Esophagus squamous epithelium (tissue), 4 donors: ENCODE results near the gene FILIP1L.

ENCODE experiments used
- CTCF ChIP-seq, 6 experiments: fragments of 450-650 bp in 4 of 6; fragments of 200-600 bp in 2 of 6; sonication (generic) in 2 of 6; IDR thresholded peaks; one replicate each; pipeline ENCODE4 v1.5.1; 2016 to 2019; ENCODE audit warnings: antibody characterized with exemption in 6 of 6, mild to moderate bottlenecking in 4 of 6, moderate library complexity in 4 of 6
- POLR2A ChIP-seq, 4 donors: fragments of 450-650 bp; IDR thresholded peaks; one replicate each; pipeline ENCODE4 v1.6.1; 2017; ENCODE audit warnings: antibody characterized with exemption in 4 of 4, mild to moderate bottlenecking in 4 of 4, moderate library complexity in 3 of 4

- TF ChIP-seq CTCF (IDR thresholded peaks at IDR 0.05), result no peak
- TF ChIP-seq POLR2A (IDR thresholded peaks at IDR 0.05), result no peak
These were observed 235.0 kb downstream of the FILIP1L start for GRCh38 chr3:99879275-99879674.
